SK-N-SH (cell line): ENCODE results near the gene SUPT3H.

Source experiments
- EZH2phosphoT487 ChIP-seq: fragments of 200-600 bp; sonication (generic); IDR thresholded peaks from 2 replicates; pipeline ENCODE4 v1.6.1; 2017; ENCODE audit warnings: low read depth, mixed run types, mild to moderate bottlenecking, antibody characterized with exemption, moderate library complexity, borderline replicate concordance
- JUND ChIP-seq: IDR thresholded peaks from 2 replicates; pipeline ENCODE4 v1.4.0; 2012
- POLR2AphosphoS5 ChIP-seq: IDR thresholded peaks from 2 replicates; pipeline ENCODE4 v1.6.1; 2012; ENCODE audit warnings: low read depth, low read length
- RFX5 ChIP-seq: IDR thresholded peaks from 2 replicates; pipeline ENCODE4 v1.6.1; 2012; ENCODE audit warnings: mild to moderate bottlenecking, improper control_type of control experiment, low read length
- SIN3A ChIP-seq: IDR thresholded peaks from 2 replicates; pipeline ENCODE4 v1.6.1; 2012; ENCODE audit warnings: low read depth, mild to moderate bottlenecking, low read length, moderate library complexity, borderline replicate concordance
- SMC3 ChIP-seq: IDR thresholded peaks from 2 replicates; pipeline ENCODE4 v1.6.1; 2012; ENCODE audit warnings: low read depth, low read length, improper control_type of control experiment
- TEAD4 ChIP-seq: IDR thresholded peaks from 2 replicates; pipeline ENCODE4 v1.4.0; 2012; ENCODE audit warnings: mild to moderate bottlenecking, borderline replicate concordance; ENCODE audit not compliant: insufficient read depth
- TF ChIP-seq, protein P1 (sequence below): fragments of 200-600 bp; sonication (generic); IDR thresholded peaks from 2 replicates; pipeline ENCODE4 v1.6.1; 2017; ENCODE audit warnings: antibody characterized with exemption, mild to moderate bottlenecking, moderate library complexity
- TF ChIP-seq, protein P2 (sequence below): IDR thresholded peaks from 2 replicates; pipeline ENCODE4 v1.4.0; 2012; ENCODE audit warnings: low read depth, borderline replicate concordance
- TF ChIP-seq, protein P3 (sequence below): IDR thresholded peaks from 2 replicates; pipeline ENCODE4 v1.6.1; 2012; ENCODE audit warnings: mild to moderate bottlenecking, low read depth, low read length, moderate library complexity

DNA sequence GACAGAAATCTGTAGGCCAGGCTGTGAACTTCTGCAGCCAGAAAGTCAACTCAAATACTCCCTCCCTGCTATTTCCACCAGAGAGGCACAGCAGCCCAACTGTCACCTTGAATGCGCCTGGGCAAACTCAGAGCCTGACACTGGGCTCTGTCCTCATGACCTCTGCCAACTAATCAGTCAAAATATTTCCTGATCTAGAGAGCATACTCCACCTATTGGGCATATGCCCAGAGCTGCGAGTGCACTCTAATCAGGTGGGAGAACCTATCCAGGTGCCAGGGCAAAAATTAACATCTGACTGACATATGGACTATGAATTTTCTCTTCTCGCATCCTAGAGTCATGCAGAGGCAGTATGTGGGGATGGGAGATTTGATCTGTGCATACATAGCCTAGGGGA, 455.9 kb downstream of the SUPT3H start:
- TF ChIP-seq, protein P1, sequence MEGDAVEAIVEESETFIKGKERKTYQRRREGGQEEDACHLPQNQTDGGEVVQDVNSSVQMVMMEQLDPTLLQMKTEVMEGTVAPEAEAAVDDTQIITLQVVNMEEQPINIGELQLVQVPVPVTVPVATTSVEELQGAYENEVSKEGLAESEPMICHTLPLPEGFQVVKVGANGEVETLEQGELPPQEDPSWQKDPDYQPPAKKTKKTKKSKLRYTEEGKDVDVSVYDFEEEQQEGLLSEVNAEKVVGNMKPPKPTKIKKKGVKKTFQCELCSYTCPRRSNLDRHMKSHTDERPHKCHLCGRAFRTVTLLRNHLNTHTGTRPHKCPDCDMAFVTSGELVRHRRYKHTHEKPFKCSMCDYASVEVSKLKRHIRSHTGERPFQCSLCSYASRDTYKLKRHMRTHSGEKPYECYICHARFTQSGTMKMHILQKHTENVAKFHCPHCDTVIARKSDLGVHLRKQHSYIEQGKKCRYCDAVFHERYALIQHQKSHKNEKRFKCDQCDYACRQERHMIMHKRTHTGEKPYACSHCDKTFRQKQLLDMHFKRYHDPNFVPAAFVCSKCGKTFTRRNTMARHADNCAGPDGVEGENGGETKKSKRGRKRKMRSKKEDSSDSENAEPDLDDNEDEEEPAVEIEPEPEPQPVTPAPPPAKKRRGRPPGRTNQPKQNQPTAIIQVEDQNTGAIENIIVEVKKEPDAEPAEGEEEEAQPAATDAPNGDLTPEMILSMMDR, result no peak
- TF ChIP-seq POLR2AphosphoS5 (no peak), SIN3A (no peak), EZH2phosphoT487 (no peak), TEAD4 (no peak), SMC3 (no peak; the same call in 1 of the 2 replicates), JUND (no peak), RFX5 (no peak)
- TF ChIP-seq, protein P2, sequence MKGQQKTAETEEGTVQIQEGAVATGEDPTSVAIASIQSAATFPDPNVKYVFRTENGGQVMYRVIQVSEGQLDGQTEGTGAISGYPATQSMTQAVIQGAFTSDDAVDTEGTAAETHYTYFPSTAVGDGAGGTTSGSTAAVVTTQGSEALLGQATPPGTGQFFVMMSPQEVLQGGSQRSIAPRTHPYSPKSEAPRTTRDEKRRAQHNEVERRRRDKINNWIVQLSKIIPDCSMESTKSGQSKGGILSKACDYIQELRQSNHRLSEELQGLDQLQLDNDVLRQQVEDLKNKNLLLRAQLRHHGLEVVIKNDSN, result no peak
- TF ChIP-seq, protein P3, sequence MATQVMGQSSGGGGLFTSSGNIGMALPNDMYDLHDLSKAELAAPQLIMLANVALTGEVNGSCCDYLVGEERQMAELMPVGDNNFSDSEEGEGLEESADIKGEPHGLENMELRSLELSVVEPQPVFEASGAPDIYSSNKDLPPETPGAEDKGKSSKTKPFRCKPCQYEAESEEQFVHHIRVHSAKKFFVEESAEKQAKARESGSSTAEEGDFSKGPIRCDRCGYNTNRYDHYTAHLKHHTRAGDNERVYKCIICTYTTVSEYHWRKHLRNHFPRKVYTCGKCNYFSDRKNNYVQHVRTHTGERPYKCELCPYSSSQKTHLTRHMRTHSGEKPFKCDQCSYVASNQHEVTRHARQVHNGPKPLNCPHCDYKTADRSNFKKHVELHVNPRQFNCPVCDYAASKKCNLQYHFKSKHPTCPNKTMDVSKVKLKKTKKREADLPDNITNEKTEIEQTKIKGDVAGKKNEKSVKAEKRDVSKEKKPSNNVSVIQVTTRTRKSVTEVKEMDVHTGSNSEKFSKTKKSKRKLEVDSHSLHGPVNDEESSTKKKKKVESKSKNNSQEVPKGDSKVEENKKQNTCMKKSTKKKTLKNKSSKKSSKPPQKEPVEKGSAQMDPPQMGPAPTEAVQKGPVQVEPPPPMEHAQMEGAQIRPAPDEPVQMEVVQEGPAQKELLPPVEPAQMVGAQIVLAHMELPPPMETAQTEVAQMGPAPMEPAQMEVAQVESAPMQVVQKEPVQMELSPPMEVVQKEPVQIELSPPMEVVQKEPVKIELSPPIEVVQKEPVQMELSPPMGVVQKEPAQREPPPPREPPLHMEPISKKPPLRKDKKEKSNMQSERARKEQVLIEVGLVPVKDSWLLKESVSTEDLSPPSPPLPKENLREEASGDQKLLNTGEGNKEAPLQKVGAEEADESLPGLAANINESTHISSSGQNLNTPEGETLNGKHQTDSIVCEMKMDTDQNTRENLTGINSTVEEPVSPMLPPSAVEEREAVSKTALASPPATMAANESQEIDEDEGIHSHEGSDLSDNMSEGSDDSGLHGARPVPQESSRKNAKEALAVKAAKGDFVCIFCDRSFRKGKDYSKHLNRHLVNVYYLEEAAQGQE, result no peak
